ENCODE results near the gene TP53I13. TPM values are rescaled to one million over a fixed set of nuclear protein-coding genes. Genes with fewer than 3 reads are reported as not detected.

Gene TP53I13
- total RNA-seq, 1 experiment from 2014 or later = 28.1 TPM

DNA sequence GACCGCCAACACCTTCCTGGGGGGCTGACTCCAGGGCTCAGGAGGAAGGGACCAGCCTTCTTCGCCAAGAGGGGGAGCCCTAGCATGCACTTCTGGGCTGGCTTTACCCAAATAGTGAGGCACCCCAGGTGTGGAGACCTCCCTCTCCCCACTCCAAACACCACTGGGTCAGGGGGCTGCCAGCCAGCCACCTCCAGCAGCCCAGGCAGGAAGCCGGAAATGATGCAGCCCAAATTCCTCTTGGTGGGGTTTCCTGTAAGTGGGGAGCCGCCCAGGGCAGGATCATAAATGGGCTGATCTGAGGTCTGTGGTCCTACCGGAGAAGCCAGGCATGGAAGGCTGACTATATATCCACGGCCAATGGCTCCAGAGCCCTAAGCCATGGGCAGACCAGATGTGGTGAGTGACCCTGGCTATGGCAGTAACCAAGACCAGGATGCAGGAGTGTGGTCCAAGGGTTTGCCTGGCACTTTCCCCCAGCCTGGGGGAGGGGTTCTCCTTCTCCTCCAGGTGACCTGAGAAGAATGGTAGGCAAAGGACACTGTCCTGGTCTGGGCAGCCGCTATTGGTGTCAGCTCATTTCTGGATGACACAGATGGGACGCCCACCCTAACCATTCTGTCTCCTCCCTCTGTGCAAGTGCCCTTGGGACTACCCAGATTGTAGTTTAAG, 16.7 kb downstream of the TP53I13 start:
- Histone ChIP-seq H3K14ac (ENCODE audit: insufficient read depth, low read length) (no peak overlapping the region; the same call in 1 of the 2 replicates), H2BK12ac (ENCODE audit: insufficient read length, low read depth, low read length) (no peak overlapping the region), H3K23ac (ENCODE audit: insufficient read length, low read depth, low read length) (no peak overlapping the region), H3K23me2 (ENCODE audit: insufficient read length, low read depth, low read length, poor library complexity, severe bottlenecking) (peaks cover 15% of the 10 kb centered on the region), H2BK120ac (ENCODE audit: low read depth, low read length, poor library complexity, severe bottlenecking) (no peak overlapping the region), H3K27ac (ENCODE audit: insufficient read length, low read depth, low read length) (no peak overlapping the region), H3K9ac (ENCODE audit: extremely low read depth, insufficient read length, low read length) (no peak overlapping the region), H3T11ph (ENCODE audit: low read length) (no peak overlapping the region), H3K56ac (ENCODE audit: insufficient read length, low read depth, low read length) (no peak overlapping the region), H3K4me2 (ENCODE audit: insufficient read depth, insufficient read length, low read length) (no peak overlapping the region), H2AK5ac (ENCODE audit: insufficient read length, low read length) (no peak overlapping the region), H3K79me1 (ENCODE audit: insufficient read depth, low read depth, low read length, poor library complexity, severe bottlenecking) (peaks cover 4% of the 10 kb centered on the region), H3K4ac (ENCODE audit: low read depth, low read length) (no peak overlapping the region), H4K5ac (ENCODE audit: insufficient read length, low read depth, low read length) (no peak overlapping the region), H3K4me1 (ENCODE audit: insufficient read depth, low read length) (peaks cover 15% of the 10 kb centered on the region; the same call in 1 of the 2 replicates), H3K18ac (ENCODE audit: insufficient read length, low read depth, low read length) (no peak overlapping the region), H3K9me3 (ENCODE audit: control insufficient read depth, low read depth, low read length) (no peaks in the 10 kb centered on the region), H2BK20ac (ENCODE audit: low read depth, low read length, poor library complexity, severe bottlenecking) (no peak overlapping the region), H2AFZ (ENCODE audit: low read length) (no peak overlapping the region), H3K27me3 (ENCODE audit: insufficient read depth, low read length) (no peaks in the 10 kb centered on the region), H4K8ac (replicated peaks; ENCODE audit: insufficient read length, low read depth, low read length) (no peak overlapping the region), H4K20me1 (ENCODE audit: control insufficient read depth, insufficient read depth, insufficient read length) (no peaks in the 10 kb centered on the region), H2BK5ac (ENCODE audit: insufficient read length, low read length) (no peak overlapping the region), H2BK15ac (ENCODE audit: low read depth, low read length) (no peak overlapping the region), H3K79me2 (ENCODE audit: insufficient read depth, low read length) (peaks cover 23% of the 10 kb centered on the region; the same call in 1 of the 2 replicates), H4K91ac (ENCODE audit: insufficient read length, low read depth, low read length) (no peak overlapping the region)
- WGBS (ENCODE audit: extremely low coverage, insufficient read length, low lambda C conversion rate) = no CpG with 5 or more reads among the region's 8 CpGs
- peak overlapping the region in 1 of 3 experiments; percentile 76; a peak in 2 of 7 replicates for H3K27ac Mint-ChIP-seq
- no peaks in the 10 kb centered on the region for H3K9me3 Mint-ChIP-seq
- DNase-seq = no peak
- H3K4me1 Mint-ChIP-seq = peaks cover 32 to 48% of the 10 kb centered on the region in 2 experiments
- TF ChIP-seq CTCF (conservative IDR thresholded peaks at IDR 0.05) = peak; percentile 47
- no peak overlapping the region for H3K4me3 Mint-ChIP-seq
- H3K27me3 Mint-ChIP-seq (ENCODE audit: low read depth) = no peaks in the 10 kb centered on the region
- H3K36me3 Mint-ChIP-seq (ENCODE audit: insufficient read depth in 1 of 3, low read depth in 3 of 3) = peaks cover 13 to 30% (median 24%) of the 10 kb centered on the region in 3 experiments; a peak in 6 of 7 replicates

All from H9 (cell line).